Measurements from ENCODE around the gene ZNF705A. TPM values are rescaled to one million over a fixed set of nuclear protein-coding genes. Genes with fewer than 3 reads are reported as not detected.
"Not testable (repeated sequence)": the region's sequence is repeated elsewhere in the genome, so short reads cannot be mapped to it uniquely, and the experiment has no call there.

ZNF705A gene
- total RNA-seq: not detected

- H3K4me3 Mint-ChIP-seq: no peak within 1 kb of the TSS
- H3K27me3 Mint-ChIP-seq: peaks cover 12% of the 10 kb centered on the region
- H3K9me3 Mint-ChIP-seq: no peaks in the 10 kb centered on the region
- no peaks in the 10 kb centered on the region for H3K36me3 Mint-ChIP-seq
- H3K4me1 Mint-ChIP-seq: peaks cover 32% of the 10 kb centered on the region
- no peak for DNase-seq
- H3K27ac Mint-ChIP-seq: no peak within 1 kb of the TSS
Observed at GRCh38 chr12:8156845-8157244, at the start of gene ZNF705A. ZNF705A (plus strand) TSS chr12:8157015; CDS start chr12:8172626, 15,611 bp downstream.

- Mint-ChIP-seq H3K36me3 (peaks cover 18% of the 10 kb centered on the region), H3K9me3 (no peaks in the 10 kb centered on the region), H3K4me3 (no peak overlapping the region), H3K4me1 (no peaks in the 10 kb centered on the region), H3K27ac (no peak overlapping the region), H3K27me3 (no peaks in the 10 kb centered on the region)
- DNase-seq: peak; percentile 67
Observed at GRCh38 chr12:8108808-8109398, 47.9 kb upstream of the ZNF705A start.

GRCh38 chr12:8113117-8113516 lies 43.7 kb upstream of the ZNF705A start:
- H3K27me3 Mint-ChIP-seq, DNase-seq, H3K9me3 Mint-ChIP-seq, H3K4me3 Mint-ChIP-seq, H3K27ac Mint-ChIP-seq, H3K4me1 Mint-ChIP-seq: not testable (repeated sequence)
- peaks cover 11% of the 10 kb centered on the region for H3K36me3 Mint-ChIP-seq

GRCh38 chr12:8120072-8120713 lies 36.6 kb upstream of the ZNF705A start:
- no peak overlapping the region for H3K27ac Mint-ChIP-seq
- DNase-seq: no peak
- H3K4me1 Mint-ChIP-seq: peaks cover 1% of the 10 kb centered on the region
- no peak overlapping the region for H3K4me3 Mint-ChIP-seq
- H3K36me3 Mint-ChIP-seq: peaks cover 3% of the 10 kb centered on the region
- no peaks in the 10 kb centered on the region for H3K9me3 Mint-ChIP-seq
- H3K27me3 Mint-ChIP-seq: no peaks in the 10 kb centered on the region

GRCh38 chr12:8123124-8123912 lies 33.5 kb upstream of the ZNF705A start, which contains the start of gene CLEC4A:
CLEC4A (plus strand) TSS chr12:8123617; CDS start chr12:8123879, 262 bp downstream.
- Mint-ChIP-seq H3K36me3 (peaks cover 8% of the 10 kb centered on the region), H3K27me3 (no peaks in the 10 kb centered on the region), H3K4me3 (no peak within 1 kb of the TSS), H3K9me3 (no peaks in the 10 kb centered on the region), H3K27ac (no peak within 1 kb of the TSS), H3K4me1 (peaks cover 7% of the 10 kb centered on the region)
- no peak for DNase-seq

GRCh38 chr12:8127138-8127537 lies 29.7 kb upstream of the ZNF705A start:
- Mint-ChIP-seq H3K27ac (no peak overlapping the region), H3K27me3 (no peaks in the 10 kb centered on the region), H3K4me1 (peaks cover 7% of the 10 kb centered on the region), H3K36me3 (peaks cover 8% of the 10 kb centered on the region), H3K4me3 (no peak overlapping the region), H3K9me3 (no peaks in the 10 kb centered on the region)
- no peak for DNase-seq

- not testable (repeated sequence) for H3K27ac Mint-ChIP-seq, H3K36me3 Mint-ChIP-seq, H3K9me3 Mint-ChIP-seq, H3K4me1 Mint-ChIP-seq, H3K27me3 Mint-ChIP-seq, DNase-seq, H3K4me3 Mint-ChIP-seq
Observed at GRCh38 chr12:8133636-8134397, 23.0 kb upstream of the ZNF705A start.

GRCh38 chr12:8134398-8134930 lies 22.4 kb upstream of the ZNF705A start:
- not testable (repeated sequence) for H3K36me3 Mint-ChIP-seq, H3K9me3 Mint-ChIP-seq, H3K4me1 Mint-ChIP-seq, H3K27ac Mint-ChIP-seq, H3K4me3 Mint-ChIP-seq, H3K27me3 Mint-ChIP-seq, DNase-seq

GRCh38 chr12:8141647-8142046 lies 15.2 kb upstream of the ZNF705A start:
- Mint-ChIP-seq H3K36me3 (peaks cover 24% of the 10 kb centered on the region), H3K27me3 (peaks cover 11% of the 10 kb centered on the region)
- H3K4me3 Mint-ChIP-seq, H3K4me1 Mint-ChIP-seq, DNase-seq, H3K9me3 Mint-ChIP-seq, H3K27ac Mint-ChIP-seq: not testable (repeated sequence)

- Mint-ChIP-seq H3K27me3 (peaks cover 11% of the 10 kb centered on the region), H3K4me3 (no peak overlapping the region), H3K9me3 (peaks cover 5% of the 10 kb centered on the region), H3K4me1 (peaks cover 3% of the 10 kb centered on the region), H3K27ac (no peak overlapping the region), H3K36me3 (peaks cover 19% of the 10 kb centered on the region)
- no peak for DNase-seq
Observed at GRCh38 chr12:8143261-8143660, 13.6 kb upstream of the ZNF705A start.

- H3K27ac Mint-ChIP-seq: no peak overlapping the region
- peaks cover 16% of the 10 kb centered on the region for H3K36me3 Mint-ChIP-seq
Observed at GRCh38 chr12:8145754-8146441, 10.9 kb upstream of the ZNF705A start.

GRCh38 chr12:8146442-8146771 lies 10.4 kb upstream of the ZNF705A start:
- peaks cover 6% of the 10 kb centered on the region for H3K9me3 Mint-ChIP-seq
- H3K27ac Mint-ChIP-seq: no peak overlapping the region
- H3K4me1 Mint-ChIP-seq: no peaks in the 10 kb centered on the region
- no peak for DNase-seq
- peaks cover 13% of the 10 kb centered on the region for H3K36me3 Mint-ChIP-seq
- no peak overlapping the region for H3K4me3 Mint-ChIP-seq
- peaks cover 12% of the 10 kb centered on the region for H3K27me3 Mint-ChIP-seq

More at GRCh38 chr12:8145754-8146441, 10.9 kb upstream of the ZNF705A start:
- no peak for DNase-seq
- H3K27me3 Mint-ChIP-seq: peaks cover 11% of the 10 kb centered on the region
- H3K4me3 Mint-ChIP-seq: no peak overlapping the region
- H3K9me3 Mint-ChIP-seq: peaks cover 6% of the 10 kb centered on the region
- no peaks in the 10 kb centered on the region for H3K4me1 Mint-ChIP-seq

GRCh38 chr12:8154526-8154925 lies 2.3 kb upstream of the ZNF705A start:
- no peaks in the 10 kb centered on the region for H3K9me3 Mint-ChIP-seq
- no peak overlapping the region for H3K27ac Mint-ChIP-seq
- H3K27me3 Mint-ChIP-seq: peaks cover 17% of the 10 kb centered on the region
- no peak overlapping the region for H3K4me3 Mint-ChIP-seq
- DNase-seq: no peak
- H3K4me1 Mint-ChIP-seq: peaks cover 32% of the 10 kb centered on the region
- no peaks in the 10 kb centered on the region for H3K36me3 Mint-ChIP-seq

- H3K4me1 Mint-ChIP-seq: peaks cover 32% of the 10 kb centered on the region
Observed at GRCh38 chr12:8156416-8156815, 399 bp upstream of the ZNF705A start.

More at GRCh38 chr12:8156416-8156815, 399 bp upstream of the ZNF705A start:
- Mint-ChIP-seq H3K4me3 (no peak overlapping the region), H3K9me3 (no peaks in the 10 kb centered on the region), H3K27me3 (peaks cover 16% of the 10 kb centered on the region), H3K27ac (no peak overlapping the region), H3K36me3 (no peaks in the 10 kb centered on the region)
- DNase-seq: no peak

Measured in activated naive CD8-positive, alpha-beta T cell treated with anti-CD3 and anti-CD28 coated beads for 36 hours (primary cell).